ENCODE data around the gene SOX6.

The SOX6 gene

DNA sequence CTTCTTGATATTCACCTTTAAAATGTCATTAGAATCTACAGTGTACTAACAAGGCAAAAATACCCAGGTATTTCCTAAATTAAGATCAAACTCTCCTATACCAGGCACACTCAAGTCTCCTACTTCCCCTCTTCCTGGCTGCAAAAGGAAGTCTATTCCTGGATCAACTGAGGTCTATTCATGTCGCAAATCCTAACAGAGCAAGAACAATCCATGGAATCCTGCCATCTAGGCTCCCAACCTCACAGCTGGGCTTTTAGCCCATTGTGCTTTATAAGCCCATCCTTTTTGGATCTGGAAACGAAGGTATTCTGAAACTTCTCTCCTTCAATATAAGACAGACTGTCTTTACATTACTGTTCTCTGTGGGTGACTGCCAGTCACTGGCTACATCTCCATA, 161.8 kb downstream of the SOX6 start:
- no peak overlapping the region for H3K4me3 ChIP-seq (ENCODE audit: low read depth, low read length)

DNA sequence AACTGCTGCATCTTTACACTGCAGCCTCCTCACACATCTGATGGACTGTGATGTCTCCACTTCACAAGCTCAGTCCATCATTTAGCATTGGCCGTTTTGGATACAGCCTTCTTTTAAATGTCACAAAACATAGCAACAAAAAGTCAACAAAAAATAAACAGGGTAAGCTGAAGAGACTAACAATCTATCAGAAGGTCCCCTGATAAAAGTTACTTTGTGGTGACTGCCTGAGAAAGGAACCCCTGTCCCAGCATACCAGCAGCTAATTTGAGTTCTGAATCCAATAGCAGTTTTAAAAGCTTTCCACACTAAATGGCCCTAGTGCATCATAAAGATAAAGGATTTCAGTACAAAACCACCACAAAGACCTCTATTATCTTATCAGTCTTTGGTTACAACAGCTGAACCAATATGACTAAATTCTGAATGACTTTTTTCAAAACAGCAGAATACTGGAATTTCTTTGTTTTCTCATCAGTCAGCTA, 162.4 kb downstream of the SOX6 start:
- H3K4me3 ChIP-seq (ENCODE audit: low read depth, low read length): no peak overlapping the region

DNA sequence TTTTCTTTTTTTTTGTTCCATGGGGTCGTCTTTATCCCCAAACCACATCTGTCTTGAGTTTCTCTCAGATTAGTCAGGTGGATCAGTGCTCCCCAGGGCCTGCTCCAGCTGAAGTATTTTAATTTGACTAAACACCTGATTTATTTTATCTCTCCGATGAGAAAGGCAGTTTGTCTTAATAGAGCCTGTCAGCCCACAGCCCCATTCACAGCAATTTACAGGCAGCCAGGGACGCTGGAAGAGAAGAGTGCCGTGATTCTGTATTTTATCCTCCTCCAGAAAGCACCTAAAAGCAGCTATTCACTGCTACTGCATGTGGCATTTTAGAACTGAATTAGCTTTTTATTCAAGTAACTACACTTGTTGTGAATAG, 164.5 kb downstream of the SOX6 start:
- H3K4me3 ChIP-seq (ENCODE audit: low read depth, low read length): no peak overlapping the region

DNA sequence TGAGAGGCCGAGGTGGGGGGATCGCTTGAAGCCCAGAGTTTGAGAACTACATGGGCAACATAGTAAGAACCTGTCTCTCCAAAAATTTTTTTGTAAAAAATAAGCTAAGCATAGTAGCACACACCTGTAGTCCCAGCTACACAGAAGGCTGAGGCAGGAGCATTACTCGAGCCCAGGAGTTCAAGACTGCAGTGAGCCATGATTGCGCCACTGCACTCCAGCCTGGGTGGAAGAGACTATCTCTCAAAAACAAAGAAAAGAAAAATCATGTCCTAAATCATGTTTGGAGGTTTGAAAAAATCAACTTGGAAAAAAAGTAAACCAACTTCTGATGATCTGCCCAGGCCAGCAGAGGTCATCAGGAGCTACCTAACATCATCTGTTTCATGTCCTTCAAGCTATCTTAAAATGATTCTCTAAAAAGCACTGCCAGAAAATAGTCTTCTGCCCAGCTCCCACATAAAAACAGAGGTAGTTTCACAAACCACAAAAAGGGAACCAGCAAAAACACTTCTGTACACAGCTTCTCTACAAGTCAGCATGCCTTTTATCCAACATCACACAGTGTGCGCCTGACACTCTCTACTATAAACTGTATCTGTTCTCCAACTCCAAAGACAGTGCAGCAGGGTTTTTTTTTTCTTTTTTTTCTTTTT, 165.0 kb downstream of the SOX6 start:
- no peak overlapping the region for H3K4me3 ChIP-seq (ENCODE audit: low read depth, low read length)

DNA sequence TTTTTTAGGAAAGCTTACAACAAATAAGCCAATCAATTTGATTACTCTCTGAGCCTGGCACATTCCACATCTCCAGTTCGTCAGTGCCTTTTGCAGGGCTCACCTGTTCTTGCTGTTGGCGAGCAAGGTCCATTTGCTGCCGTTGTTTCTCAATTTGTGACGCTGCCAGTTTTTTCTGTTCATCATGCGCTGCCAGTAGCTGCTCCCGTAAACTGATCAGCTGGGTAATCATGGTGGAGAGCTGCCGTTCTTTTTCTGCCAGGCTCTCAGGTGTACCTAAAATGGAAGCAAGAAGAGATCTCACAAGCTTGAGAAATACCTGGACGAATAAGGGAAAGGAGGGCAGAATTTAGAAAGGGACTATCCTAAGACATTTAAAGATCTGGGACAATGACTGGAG, 169.7 kb downstream of the SOX6 start:
- H3K4me3 ChIP-seq (ENCODE audit: low read depth, low read length): no peak overlapping the region

DNA sequence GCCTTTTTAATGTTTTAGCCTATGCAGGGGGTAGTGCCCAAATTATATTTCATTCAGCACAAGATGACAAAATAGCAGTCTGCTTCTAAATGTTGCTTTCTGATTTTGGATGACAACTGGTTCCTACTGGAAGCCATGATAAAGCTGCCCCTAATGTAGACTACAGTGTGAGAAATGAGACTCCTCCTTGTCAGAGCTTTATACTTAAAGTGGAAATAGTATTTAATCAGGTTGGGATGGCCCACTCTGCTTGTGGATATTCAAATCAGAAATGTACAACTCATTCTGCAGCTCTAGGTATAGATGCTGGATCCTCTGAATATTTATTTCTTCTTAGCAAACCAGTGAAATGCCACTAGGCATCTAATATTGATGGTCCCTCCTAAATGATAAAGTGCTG, 171.3 kb downstream of the SOX6 start:
- H3K4me3 ChIP-seq (ENCODE audit: low read depth, low read length): no peak overlapping the region

DNA sequence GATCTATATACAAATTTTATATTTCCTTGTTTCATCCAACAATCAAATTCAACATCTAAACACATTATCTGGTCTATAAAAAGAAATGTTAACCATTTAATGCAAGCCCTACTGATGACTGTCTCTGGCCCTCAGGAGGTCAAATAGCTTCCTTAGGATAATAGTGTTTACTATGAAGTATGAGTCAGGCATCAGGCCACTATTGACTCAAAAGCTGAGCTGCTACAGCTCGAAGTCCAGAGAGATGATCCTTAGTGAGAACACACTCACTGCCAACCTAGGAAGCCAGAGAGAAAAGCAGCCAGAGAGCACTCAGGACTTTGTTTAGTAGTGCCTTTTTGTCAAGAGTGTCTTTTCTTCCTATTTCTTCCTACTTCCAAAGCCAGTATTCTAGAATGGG, 171.8 kb downstream of the SOX6 start:
- no peak overlapping the region for H3K4me3 ChIP-seq (ENCODE audit: low read depth, low read length)

DNA sequence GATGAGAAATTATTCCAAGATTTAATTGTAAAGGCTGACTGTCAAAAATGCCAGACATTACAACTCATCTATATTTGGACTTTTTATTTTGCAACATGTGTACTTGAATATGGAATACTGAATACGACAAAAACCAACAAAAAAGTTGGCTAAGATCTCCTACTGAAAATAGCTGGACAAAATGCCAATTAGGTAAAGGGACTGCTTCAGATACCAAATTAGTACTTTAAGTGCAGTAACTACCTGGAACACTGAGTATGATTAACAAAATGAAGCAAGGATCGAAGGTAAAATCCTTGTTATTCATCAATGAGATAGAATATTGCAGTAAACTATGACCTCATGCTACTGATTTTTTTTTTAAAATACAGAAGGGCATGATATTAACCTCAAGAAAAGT, 173.8 kb downstream of the SOX6 start:
- no peak overlapping the region for H3K4me3 ChIP-seq (ENCODE audit: low read depth, low read length)

DNA sequence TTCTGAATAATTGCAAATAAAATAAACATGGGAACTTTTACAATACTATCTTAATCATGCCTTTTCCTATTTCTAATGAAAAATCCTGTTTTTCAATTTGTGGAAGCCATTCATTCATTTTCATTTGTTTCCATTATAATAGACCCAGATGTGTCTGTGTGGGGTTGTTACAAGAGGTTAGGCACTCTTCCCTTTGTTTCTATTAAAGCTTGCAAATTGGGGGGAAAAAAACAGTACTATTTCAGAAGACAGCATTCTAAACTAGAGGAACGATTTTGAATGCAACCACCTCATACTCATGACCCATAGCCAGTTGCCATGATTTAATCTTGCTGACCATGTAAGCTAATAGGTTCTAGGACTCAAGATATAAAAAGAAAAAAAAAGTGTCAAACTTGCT, 175.5 kb downstream of the SOX6 start:
- H3K4me3 ChIP-seq (ENCODE audit: low read depth, low read length): no peak overlapping the region

DNA sequence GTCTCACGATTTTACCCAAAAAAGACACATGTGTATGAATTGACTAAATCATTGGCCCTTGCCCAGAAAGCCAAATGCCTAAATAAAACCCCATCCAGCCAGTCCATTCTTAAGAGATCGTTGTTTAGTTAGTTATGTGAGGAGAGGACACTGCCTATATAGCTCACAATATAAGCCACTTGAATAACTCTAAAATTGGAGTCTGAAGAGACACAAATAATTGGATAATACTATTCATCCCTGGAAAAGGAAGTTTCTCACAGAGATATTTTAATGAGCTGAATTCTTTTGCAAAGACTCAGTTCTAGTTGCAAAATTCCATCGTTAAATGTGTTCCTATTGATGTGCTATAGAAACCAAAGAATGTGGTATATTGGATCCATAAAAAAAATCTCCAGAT, 176.7 kb downstream of the SOX6 start:
- no peak overlapping the region for H3K4me3 ChIP-seq (ENCODE audit: low read depth, low read length)

DNA sequence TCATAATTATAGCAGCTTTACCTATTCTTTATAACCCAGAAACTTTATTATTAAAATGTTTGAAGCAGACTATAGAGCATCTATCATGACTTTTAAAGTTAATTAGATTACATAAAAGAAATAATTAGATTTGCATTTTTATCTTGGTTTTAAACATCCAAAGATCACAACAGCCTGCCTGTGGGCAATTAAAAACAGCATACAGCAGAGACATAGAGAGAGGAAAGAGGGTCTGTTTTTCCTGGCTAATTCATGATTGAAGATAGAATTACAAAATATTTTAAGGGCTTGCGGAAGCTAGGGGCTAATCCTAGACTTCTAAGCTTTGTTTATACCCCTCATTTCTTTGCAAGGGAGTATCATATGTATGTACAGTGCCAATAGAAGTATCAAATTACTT, 178.1 kb downstream of the SOX6 start:
- H3K4me3 ChIP-seq (ENCODE audit: low read depth, low read length): no peak overlapping the region

DNA sequence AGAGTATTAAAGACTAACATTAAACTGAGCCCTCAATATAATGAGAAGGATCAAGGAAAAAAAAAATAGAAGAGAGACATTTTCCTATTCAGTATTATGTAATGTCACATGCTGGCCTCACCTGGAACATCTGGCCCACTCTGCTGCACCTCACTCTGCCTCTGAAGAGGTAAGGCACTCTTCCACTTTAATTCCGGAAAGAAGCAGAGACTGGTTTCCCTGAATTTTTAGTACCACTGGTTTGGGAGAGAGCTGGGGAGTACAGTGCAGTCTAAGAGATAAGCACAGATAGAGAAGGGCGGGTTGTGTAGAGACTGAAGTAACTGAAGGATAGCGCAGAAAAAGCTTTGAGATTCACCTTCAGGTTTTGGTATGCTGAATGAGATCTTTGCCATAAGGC, 178.7 kb downstream of the SOX6 start:
- H3K4me3 ChIP-seq (ENCODE audit: low read depth, low read length): no peak overlapping the region

DNA sequence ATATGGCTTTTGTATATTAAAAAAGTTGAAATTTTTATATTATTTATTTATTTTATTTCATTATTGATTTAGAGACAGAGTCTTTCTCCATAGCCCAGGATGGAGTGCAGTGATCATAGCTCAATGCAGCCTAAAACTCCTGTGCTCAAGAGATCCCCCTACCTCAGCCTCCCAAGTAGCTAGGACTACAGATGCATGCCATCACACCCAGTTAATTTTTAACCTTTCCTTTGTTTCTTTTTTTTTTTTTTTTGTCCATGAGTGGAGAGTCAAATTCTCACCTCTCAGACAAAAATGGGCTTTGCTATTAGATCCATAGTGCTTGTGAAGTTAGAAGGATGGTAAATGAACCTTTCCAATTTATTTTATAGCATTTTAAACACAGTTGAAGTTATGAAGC, 182.5 kb downstream of the SOX6 start:
- no peak overlapping the region for H3K4me3 ChIP-seq (ENCODE audit: low read depth, low read length)

DNA sequence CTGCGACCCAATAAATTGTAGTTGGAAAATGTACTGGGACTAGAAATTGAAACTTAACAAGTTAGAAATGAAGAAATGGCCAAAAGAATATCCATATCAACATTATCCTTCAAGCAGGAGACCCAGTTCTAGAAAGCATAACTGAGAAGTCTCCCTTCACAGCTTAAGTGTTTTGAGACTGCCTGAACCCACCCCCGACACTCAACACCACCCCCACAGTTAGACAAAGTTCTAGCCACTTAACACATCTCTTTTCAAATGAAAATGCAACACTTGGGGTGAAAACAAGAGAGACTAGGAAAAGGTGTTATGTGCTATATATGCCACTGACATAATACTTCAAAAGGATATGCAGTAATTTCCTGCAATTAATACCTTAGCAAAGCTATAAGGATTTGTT, 184.5 kb downstream of the SOX6 start:
- H3K4me3 ChIP-seq (ENCODE audit: low read depth, low read length): no peak overlapping the region

DNA sequence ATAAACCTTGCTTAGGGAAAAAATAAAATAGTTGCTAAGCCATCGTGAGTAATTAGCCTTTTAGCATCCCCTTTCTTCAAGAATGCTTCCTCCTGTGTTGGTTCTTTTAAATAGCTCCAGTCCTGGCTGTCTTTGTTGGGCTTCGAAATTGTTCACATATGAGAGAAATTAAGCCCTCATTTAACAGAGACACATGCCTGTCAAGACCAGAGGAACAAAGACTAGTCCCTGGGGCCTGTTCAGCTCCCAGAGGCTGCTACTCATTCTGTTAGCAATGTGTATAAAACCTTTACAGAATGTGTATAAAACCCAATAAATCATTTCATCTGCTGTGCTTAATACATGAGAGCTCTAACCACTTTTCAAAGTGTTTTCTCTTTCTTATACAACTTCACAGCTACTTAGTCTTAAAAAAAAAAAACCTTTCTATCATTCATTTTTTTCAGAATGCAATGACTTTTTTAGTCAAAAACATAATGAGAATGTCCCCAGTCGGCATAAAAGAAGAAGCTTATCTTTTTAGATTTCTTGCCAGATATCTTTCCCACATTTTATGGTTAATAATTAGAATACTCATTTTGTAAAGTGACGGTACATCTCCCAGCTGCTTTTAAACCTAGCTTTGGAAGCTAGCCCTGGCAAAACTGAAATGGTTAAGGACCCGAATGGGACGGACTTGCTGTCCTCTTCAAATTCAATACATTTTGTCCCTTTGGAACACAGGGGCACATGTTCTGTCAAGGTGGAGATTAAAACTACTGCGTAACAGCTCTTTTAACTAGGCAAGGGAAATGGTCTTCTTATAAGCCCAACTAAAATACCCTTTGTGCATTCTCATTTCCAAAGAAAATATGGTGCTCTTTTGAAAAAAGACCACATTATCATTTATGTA, 186.1 kb downstream of the SOX6 start:
- no peak overlapping the region for H3K4me3 ChIP-seq (ENCODE audit: low read depth, low read length)

DNA sequence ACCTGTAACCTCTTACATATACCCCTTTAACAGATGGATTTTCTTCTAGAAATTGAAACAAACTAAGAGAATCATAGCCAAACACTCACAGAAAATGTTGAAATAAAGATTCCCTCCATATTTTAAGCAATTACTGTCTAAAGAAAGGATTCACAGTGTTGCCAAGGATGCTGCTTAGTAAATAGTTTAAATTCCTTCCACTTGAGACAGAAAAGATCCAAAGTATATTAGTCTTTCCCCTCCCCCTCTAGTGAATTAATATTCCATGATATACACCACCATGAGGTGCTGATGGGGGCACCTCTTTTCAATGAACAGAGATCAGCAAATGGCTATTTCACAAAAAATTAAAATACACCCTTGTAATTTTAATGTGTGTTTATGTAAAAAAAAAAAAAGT, 186.8 kb downstream of the SOX6 start:
- no peak overlapping the region for H3K4me3 ChIP-seq (ENCODE audit: low read depth, low read length)

DNA sequence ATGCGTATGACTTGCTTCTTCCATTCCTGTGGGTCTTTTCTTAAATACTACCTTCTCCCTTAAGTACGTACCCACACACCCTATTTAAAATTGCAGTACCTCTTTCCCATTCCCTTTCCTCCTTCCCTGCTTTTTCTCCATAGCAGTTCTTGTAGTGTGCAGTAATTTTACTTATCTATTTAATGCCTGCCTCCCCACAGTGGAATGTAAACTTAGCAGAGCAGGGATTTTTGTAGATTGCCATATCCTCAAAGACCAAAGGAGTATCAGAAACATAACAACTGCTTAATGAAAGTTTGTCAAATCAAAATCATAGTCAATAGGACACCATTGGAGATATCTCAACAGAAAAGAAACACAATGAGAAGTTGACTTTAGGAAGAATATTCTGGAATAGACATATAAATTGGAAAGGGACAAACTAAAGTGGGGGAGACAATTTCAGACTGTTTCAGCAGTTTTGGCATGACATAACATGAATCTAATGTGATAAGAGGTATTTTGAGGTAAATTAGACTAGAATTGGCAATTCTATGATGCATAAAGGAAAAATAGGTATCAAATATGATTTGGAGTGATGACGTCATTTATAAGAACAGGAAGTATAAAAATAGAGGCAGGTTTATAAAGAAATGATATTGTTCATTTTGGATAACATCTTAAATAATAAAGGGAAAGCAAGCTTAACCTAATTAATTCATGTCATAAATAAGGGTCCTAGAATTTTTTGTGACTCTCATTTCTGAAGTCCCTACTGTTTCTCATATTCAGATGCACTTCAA, 188.4 kb downstream of the SOX6 start:
- H3K4me3 ChIP-seq (ENCODE audit: low read depth, low read length): no peak overlapping the region

DNA sequence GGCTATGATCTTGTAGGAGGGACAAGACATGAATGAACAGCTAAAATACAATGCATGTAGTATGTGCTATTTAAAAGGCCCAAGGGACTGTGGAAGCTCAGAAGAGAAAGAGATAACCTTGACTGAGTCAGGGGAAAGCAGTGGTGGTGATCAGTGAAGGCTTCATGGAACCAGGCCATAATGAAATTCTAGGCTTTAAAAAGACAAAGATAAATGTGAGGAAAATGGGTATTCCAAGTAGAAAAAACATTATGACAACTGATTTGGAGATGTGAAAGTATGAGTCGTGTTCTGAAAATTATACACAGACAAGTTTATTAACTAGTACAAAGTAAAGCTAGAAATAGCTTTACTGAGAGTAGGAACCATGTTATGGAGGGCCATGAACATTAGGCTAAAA, 189.8 kb downstream of the SOX6 start:
- no peak overlapping the region for H3K4me3 ChIP-seq (ENCODE audit: low read depth, low read length)

DNA sequence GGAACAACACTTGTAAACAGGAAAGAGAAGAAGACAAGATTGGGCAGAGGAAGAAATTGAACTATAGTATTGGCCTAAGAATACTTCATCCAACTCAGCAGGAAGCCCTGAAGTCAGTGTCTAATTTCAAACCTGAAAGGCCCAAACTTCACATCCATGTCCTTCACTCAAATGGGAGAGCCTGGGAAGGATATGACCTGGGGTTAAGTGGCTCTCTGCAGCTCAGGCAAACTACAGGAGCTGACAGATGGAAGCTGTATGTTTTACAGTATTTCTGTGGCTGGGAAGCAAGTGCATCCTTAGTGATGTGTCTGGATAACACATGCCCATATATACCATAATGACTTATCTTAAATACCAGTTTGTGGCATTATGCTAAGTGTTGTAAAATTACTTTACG, 196.2 kb downstream of the SOX6 start:
- H3K4me3 ChIP-seq (ENCODE audit: low read depth, low read length): no peak overlapping the region

DNA sequence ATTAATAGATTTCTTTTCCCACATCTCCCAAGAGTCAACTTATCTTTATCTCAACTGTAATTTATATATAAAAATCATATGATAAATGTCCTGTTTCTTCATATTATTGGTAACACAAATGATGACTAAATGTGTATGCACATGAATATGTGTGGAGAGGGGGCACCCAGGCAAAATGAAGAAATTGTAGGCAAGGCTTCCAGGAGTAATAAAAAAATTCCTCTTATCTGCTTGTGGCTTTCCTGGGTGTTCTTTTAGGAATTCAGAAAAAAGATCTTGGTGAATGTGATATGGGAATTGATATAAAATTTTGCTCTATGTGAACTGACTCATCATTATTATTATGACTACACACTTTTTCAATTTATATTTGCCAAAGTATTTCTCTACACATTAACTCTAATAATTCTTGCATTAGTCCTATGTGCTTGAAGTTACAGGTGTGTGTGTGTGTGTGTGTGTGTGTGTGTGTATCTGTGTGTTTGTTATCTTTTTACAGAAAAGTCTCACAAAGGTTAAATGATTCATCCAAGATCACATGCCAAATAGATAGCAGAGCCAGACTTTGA, 197.8 kb downstream of the SOX6 start:
- no peak overlapping the region for H3K4me3 ChIP-seq (ENCODE audit: low read depth, low read length)

DNA sequence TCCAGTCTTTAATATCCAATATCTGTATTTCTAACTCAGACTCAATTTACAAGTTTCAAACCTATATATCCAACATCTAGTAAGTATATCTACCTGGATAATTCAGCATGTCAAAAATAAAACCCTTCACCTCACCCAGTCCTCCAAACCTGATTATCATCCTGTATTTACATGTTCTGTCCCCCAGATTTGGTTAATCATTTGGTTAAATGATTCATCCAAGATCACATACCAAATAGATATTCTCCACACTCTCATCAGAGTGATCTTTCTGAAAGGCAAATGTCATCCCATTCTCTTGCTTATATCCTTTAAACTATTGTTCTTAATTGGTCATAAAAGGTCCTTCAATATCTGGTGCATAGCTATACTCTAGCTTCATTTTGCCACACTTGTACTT, 199.0 kb downstream of the SOX6 start:
- no peak overlapping the region for H3K4me3 ChIP-seq (ENCODE audit: low read depth, low read length)

Measured in iPS-11a (cell line).